Activated CD8-positive, alpha-beta memory T cell treated with anti-CD3 and anti-CD28 coated beads for 24 hours (primary cell): ENCODE measurements around the gene LIX1L.

Experiments used
- DNase-seq: peaks from one replicate; pipeline ENCODE4 v3.0.0-alpha.2; 2020

LIX1L gene

GRCh38 chr1:145985129-145985501 lies 27.3 kb upstream of the LIX1L start:
- no peak for DNase-seq

- no peak for DNase-seq
Measured at GRCh38 chr1:145983960-145984830, 26.4 kb upstream of the LIX1L start.

GRCh38 chr1:145983206-145983675 lies 25.4 kb upstream of the LIX1L start:
- no peak for DNase-seq

GRCh38 chr1:145982010-145982723 lies 24.4 kb upstream of the LIX1L start:
- DNase-seq = no peak

- no peak for DNase-seq
Measured at GRCh38 chr1:145980457-145980994, 22.7 kb upstream of the LIX1L start.

- DNase-seq = no peak
Measured at GRCh38 chr1:145979746-145980456, 22.1 kb upstream of the LIX1L start.

GRCh38 chr1:145978854-145979745 lies 21.3 kb upstream of the LIX1L start:
- peak; percentile 84 for DNase-seq

- no peak for DNase-seq
Measured at GRCh38 chr1:145978471-145978853, 20.6 kb upstream of the LIX1L start.

GRCh38 chr1:145977486-145978470 lies 20.0 kb upstream of the LIX1L start:
- DNase-seq = peak; percentile 79

GRCh38 chr1:145977016-145977415 lies 19.2 kb upstream of the LIX1L start:
- no peak for DNase-seq

- DNase-seq = no peak
Measured at GRCh38 chr1:145975216-145975615, 17.4 kb upstream of the LIX1L start.

GRCh38 chr1:145974721-145975120 lies 16.9 kb upstream of the LIX1L start:
- no peak for DNase-seq

GRCh38 chr1:145972580-145972979 lies 14.8 kb upstream of the LIX1L start:
- no peak for DNase-seq

- DNase-seq = no peak
Measured at GRCh38 chr1:145967288-145967687, 9.5 kb upstream of the LIX1L start.

GRCh38 chr1:145965119-145965744 lies 7.4 kb upstream of the LIX1L start:
- no peak for DNase-seq

- peak; percentile 94 for DNase-seq
Measured at GRCh38 chr1:145964328-145965118, 6.7 kb upstream of the LIX1L start, which contains the start of the genes ANKRD34A and POLR3GL. ANKRD34A (minus strand) TSS chr1:145964575; CDS start chr1:145961759, 2,816 bp downstream. POLR3GL (plus strand) TSS chr1:145964690; CDS start chr1:145974866, 10,176 bp downstream.

GRCh38 chr1:145963265-145964019 lies 5.6 kb upstream of the LIX1L start:
- DNase-seq = no peak
